ENCODE data around the gene CYP2R1.

GRCh38 chr11:14932447-14932846 is 40.4 kb upstream of the CYP2R1 start:
- no peak for TF ChIP-seq POLR2A (IDR thresholded peaks at IDR 0.05; ENCODE audit: control extremely low read depth in 1 of 2, low read depth in 2 of 2, low read length in 2 of 2)
- TF ChIP-seq HDAC2 (IDR thresholded peaks at IDR 0.05; ENCODE audit: borderline replicate concordance in 1 of 2, low read depth in 2 of 2, low read length in 2 of 2): no peak
- TF ChIP-seq POLR2AphosphoS5 (IDR thresholded peaks at IDR 0.05; ENCODE audit: low read depth, low read length): no peak
- TF ChIP-seq EZH2 (IDR thresholded peaks at IDR 0.05; ENCODE audit: low read depth, low read length, severe bottlenecking): no peak
- no peak for TF ChIP-seq JUND (IDR thresholded peaks at IDR 0.05; ENCODE audit: low read length)
- TF ChIP-seq SP2 (IDR thresholded peaks at IDR 0.05; ENCODE audit: low read length): no peak
- TF ChIP-seq JUN (IDR thresholded peaks at IDR 0.05; ENCODE audit: low read depth, low read length): no peak
- TF ChIP-seq, protein P1, sequence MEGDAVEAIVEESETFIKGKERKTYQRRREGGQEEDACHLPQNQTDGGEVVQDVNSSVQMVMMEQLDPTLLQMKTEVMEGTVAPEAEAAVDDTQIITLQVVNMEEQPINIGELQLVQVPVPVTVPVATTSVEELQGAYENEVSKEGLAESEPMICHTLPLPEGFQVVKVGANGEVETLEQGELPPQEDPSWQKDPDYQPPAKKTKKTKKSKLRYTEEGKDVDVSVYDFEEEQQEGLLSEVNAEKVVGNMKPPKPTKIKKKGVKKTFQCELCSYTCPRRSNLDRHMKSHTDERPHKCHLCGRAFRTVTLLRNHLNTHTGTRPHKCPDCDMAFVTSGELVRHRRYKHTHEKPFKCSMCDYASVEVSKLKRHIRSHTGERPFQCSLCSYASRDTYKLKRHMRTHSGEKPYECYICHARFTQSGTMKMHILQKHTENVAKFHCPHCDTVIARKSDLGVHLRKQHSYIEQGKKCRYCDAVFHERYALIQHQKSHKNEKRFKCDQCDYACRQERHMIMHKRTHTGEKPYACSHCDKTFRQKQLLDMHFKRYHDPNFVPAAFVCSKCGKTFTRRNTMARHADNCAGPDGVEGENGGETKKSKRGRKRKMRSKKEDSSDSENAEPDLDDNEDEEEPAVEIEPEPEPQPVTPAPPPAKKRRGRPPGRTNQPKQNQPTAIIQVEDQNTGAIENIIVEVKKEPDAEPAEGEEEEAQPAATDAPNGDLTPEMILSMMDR (IDR thresholded peaks at IDR 0.05; ENCODE audit: control extremely low read depth in 1 of 3, insufficient read depth in 1 of 3, low read depth in 1 of 3, low read length in 3 of 3): no peak
- TF ChIP-seq, protein P2, sequence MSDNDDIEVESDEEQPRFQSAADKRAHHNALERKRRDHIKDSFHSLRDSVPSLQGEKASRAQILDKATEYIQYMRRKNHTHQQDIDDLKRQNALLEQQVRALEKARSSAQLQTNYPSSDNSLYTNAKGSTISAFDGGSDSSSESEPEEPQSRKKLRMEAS (IDR thresholded peaks at IDR 0.05): no peak
- no peak for TF ChIP-seq NRF1 (IDR thresholded peaks at IDR 0.05; ENCODE audit: low read depth, low read length)
- TF ChIP-seq SIX5 (IDR thresholded peaks at IDR 0.05; ENCODE audit: low read depth, low read length): no peak
- no peak for TF ChIP-seq RFX5 (IDR thresholded peaks at IDR 0.05; ENCODE audit: borderline replicate concordance, low read depth, low read length)
- TF ChIP-seq TAF1 (IDR thresholded peaks at IDR 0.05; ENCODE audit: low read depth, low read length): no peak
- no peak for TF ChIP-seq CHD2 (IDR thresholded peaks at IDR 0.05; ENCODE audit: low read length)
